NCI-H69 (cell line): Measurements from ENCODE around the gene PAM.

Experiments used
- DNase-seq: peaks from one replicate; lab custom pipeline; 2025; lab: John Stamatoyannopoulos, UW

PAM gene

GRCh38 chr5:102754767-102755431, at the start of gene PAM:
PAM (plus strand) TSS chr5:102755305; CDS start chr5:102866196, 110,891 bp downstream.
- DNase-seq: peak; percentile 92

GRCh38 chr5:102711525-102712385, 43.4 kb upstream of the PAM start:
- DNase-seq: peak; percentile 5

GRCh38 chr5:102713278-102713677, 41.8 kb upstream of the PAM start:
- no peak for DNase-seq

GRCh38 chr5:102713682-102714231, 41.3 kb upstream of the PAM start:
- DNase-seq: peak; percentile 34

- no peak for DNase-seq
Observed at GRCh38 chr5:102715082-102715807, 39.9 kb upstream of the PAM start.

- no peak for DNase-seq
Observed at GRCh38 chr5:102716017-102716416, 39.1 kb upstream of the PAM start.

- no peak for DNase-seq
Observed at GRCh38 chr5:102718819-102719218, 36.3 kb upstream of the PAM start.

- no peak for DNase-seq
Observed at GRCh38 chr5:102719886-102720285, 35.2 kb upstream of the PAM start.

GRCh38 chr5:102720969-102721368, 34.1 kb upstream of the PAM start:
- no peak for DNase-seq

- DNase-seq: no peak
Observed at GRCh38 chr5:102722931-102723330, 32.2 kb upstream of the PAM start.

- no peak for DNase-seq
Observed at GRCh38 chr5:102731693-102732092, 23.4 kb upstream of the PAM start.

GRCh38 chr5:102733534-102733933, 21.6 kb upstream of the PAM start:
- DNase-seq: no peak

- no peak for DNase-seq
Observed at GRCh38 chr5:102737161-102737560, 17.9 kb upstream of the PAM start.

GRCh38 chr5:102737805-102738469, 17.2 kb upstream of the PAM start:
- peak; percentile 56 for DNase-seq

- DNase-seq: no peak
Observed at GRCh38 chr5:102740515-102740914, 14.6 kb upstream of the PAM start.

- no peak for DNase-seq
Observed at GRCh38 chr5:102742215-102742614, 12.9 kb upstream of the PAM start.

GRCh38 chr5:102743900-102744299, 11.2 kb upstream of the PAM start:
- no peak for DNase-seq

- DNase-seq: peak; percentile 90
Observed at GRCh38 chr5:102747386-102748166, 7.5 kb upstream of the PAM start.

GRCh38 chr5:102749416-102750030, 5.6 kb upstream of the PAM start:
- peak; percentile 95 for DNase-seq

- DNase-seq: peak; percentile 86
Observed at GRCh38 chr5:102750151-102750834, 4.8 kb upstream of the PAM start.
